Endothelial cell of umbilical vein (primary cell): ENCODE results near the gene SFMBT2.

Experiments
- CTCF ChIP-seq, 2 donors: IDR thresholded peaks; 1 replicate in 1 of 2; 2 replicates in 1 of 2; pipeline ENCODE4 v1.5.1; 2011; ENCODE audit warnings: low read length in 2 of 2, mild to moderate bottlenecking in 2 of 2, moderate library complexity in 2 of 2, control low read depth in 1 of 2, inconsistent platforms in 1 of 2, low read depth in 1 of 2; ENCODE audit not compliant: insufficient read depth in 1 of 2; ENCODE audit errors: extremely low read depth in 1 of 2
- EZH2 ChIP-seq: IDR thresholded peaks from 2 replicates; pipeline ENCODE4 v1.6.1; 2012; ENCODE audit warnings: borderline replicate concordance, low read depth, mild to moderate bottlenecking, moderate library complexity, low read length, inconsistent platforms; ENCODE audit not compliant: severe bottlenecking
- FOS ChIP-seq: IDR thresholded peaks from 2 replicates; pipeline ENCODE4 v1.6.1; 2011; ENCODE audit warnings: mild to moderate bottlenecking, low read length, moderate library complexity, borderline replicate concordance; ENCODE audit not compliant: insufficient read depth
- JUN ChIP-seq: IDR thresholded peaks from 2 replicates; pipeline ENCODE4 v1.6.1; 2011; ENCODE audit warnings: borderline replicate concordance, low read depth; ENCODE audit not compliant: insufficient read length, insufficient read depth
- MAX ChIP-seq: IDR thresholded peaks from 2 replicates; pipeline ENCODE4 v1.6.1; 2011; ENCODE audit not compliant: insufficient read depth, insufficient read length
- MYC ChIP-seq: IDR thresholded peaks from one replicate; pipeline ENCODE4 v1.6.1; 2011; ENCODE audit warnings: mild to moderate bottlenecking, low read depth, low read length
- POLR2A ChIP-seq: IDR thresholded peaks from 2 replicates; pipeline ENCODE4 v1.6.1; 2012; ENCODE audit warnings: low read depth, mild to moderate bottlenecking, control low read depth, low read length
- POLR2AphosphoS5 ChIP-seq: IDR thresholded peaks from 2 replicates; pipeline ENCODE4 v1.6.1; 2012; ENCODE audit warnings: low read depth, mild to moderate bottlenecking, control low read depth, low read length, moderate library complexity; ENCODE audit not compliant: insufficient read depth

- TF ChIP-seq POLR2A (no peak), EZH2 (no peak), CTCF (IDR thresholded peaks at IDR 0.05; ENCODE audit: extremely low read depth in 1 of 2, insufficient read depth in 1 of 2, low read depth in 1 of 2, low read length in 2 of 2) (peak in 1 of 2 donors; percentile 14), POLR2AphosphoS5 (no peak), MAX (no peak), JUN (no peak), MYC (no peak), FOS (no peak)
Measured at GRCh38 chr10:7417103-7417623, 6.3 kb upstream of the SFMBT2 start.
